ENCODE results near the gene CHRNA10. TPM values are rescaled to one million over a fixed set of nuclear protein-coding genes. Genes with fewer than 3 reads are reported as not detected.
A peak's percentile ranks its signal among the peaks of the same experiment; 100 is the strongest.
"Not testable (repeated sequence)": the region's sequence is repeated elsewhere in the genome, so short reads cannot be mapped to it uniquely, and the experiment has no call there.

The CHRNA10 gene
- total RNA-seq, 1 experiment from 2014 or later, result 0.98 TPM

- no peak for DNase-seq (ENCODE audit: low read depth)
Measured at GRCh38 chr11:3665336-3666022, 5.7 kb downstream of the CHRNA10 start.

DNA sequence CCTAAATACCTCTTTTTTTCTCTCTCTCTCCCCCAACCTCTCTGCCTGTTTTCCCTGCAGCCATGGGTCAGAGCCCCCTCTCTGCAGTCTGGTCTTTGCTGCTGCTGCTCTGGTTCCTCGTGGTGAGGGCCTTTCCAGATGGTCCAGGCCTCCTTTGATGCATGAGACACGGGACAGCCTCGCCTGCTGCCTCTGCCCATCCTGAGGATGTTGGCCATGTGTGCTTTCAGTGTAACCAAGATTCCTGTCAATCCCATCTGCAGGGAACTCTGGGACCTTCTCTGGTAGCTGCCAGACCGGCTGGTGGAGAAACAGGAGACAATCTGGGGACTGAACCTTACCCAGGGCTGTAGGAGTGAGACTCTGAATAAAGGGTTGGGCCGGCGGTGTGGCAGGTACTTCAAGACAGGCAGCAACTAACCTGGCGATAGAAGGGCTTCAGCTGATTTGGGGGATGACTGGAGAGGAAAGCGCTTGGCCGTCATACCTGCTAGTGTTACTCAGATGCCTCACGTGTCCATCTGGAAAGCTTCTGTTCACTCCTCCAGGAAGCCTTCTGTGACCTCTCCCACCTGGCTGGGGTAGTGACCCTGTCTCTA lies 7.1 kb downstream of the CHRNA10 start:
- DNase-seq (ENCODE audit: low read depth), result no peak

DNA sequence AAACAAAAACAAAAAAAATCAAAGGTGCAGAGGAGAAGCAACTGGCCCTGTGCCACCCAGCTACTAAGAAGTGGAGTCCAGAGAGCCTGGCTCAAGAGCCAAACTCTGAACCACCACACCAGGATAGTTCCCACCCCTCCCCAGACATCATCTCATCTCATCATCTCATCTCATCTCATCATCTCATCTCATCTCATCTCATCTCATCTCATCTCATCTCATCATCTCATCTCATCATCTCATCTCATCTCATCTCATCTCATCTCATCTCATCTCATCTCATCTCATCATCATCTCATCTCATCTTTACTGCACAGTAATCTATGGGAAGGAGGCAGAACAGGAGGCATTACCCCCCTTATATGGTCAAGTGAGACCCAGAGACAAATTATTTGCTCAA lies 8.3 kb downstream of the CHRNA10 start:
- DNase-seq (ENCODE audit: low read depth), result no peak

- no peak for DNase-seq (ENCODE audit: low read depth)
Measured at GRCh38 chr11:3660960-3661359, 10.2 kb downstream of the CHRNA10 start.

DNA sequence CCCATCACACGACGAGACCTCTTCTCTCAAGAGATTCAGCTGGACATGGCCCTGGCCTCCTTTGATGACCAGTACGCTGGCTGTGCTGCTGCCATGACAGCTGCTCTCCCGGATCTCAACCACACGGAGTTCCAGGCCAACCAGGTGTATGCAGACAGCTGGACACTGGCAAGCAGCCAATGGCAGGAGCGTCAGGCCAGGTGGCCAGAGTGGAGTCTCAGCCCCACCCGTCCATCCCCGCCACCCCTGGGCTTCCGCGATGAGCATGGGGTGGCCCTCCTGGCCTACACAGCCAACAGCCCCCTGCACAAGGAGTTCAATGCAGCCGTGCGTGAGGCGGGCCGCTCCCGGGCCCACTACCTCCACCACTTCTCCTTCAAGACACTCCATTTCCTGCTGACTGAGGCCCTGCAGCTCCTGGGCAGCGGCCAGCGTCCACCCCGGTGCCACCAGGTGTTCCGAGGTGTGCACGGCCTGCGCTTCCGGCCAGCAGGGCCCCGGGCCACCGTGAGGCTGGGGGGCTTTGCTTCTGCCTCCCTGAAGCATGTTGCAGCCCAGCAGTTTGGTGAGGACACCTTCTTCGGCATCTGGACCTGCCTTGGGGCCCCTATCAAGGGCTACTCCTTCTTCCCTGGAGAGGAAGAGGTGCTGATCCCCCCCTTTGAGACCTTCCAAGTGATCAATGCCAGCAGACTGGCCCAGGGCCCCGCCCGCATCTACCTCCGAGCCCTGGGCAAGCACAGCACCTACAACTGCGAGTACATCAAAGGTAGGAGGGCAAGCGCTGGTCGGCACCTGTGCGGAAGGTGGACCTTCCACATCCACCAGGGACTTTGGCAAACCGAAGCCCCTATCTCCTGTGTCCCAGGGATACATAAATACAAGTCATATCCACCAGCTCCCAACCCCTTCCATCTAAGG lies 11.3 kb downstream of the CHRNA10 start:
- no peak for DNase-seq (ENCODE audit: low read depth)

DNA sequence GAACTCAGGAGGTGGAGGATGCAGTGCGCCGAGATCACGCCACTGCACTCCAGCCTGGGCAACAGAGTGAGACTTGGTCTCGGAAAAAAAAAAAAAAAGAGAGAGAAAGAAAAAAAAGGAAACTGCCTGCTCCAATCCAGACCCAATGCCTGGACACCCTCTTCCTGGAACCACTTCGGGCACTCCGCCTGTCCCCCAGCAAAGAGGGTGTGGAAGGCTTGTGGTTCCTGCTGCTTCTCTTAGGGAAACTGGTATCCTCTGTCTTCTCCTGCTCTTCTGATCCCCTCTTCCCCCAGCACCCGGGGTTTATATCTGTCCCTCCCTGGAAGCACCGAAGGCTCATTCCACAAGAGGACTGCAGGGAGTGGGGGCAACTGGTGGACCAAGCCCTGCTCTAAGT lies 12.9 kb downstream of the CHRNA10 start:
- no peak for DNase-seq (ENCODE audit: low read depth)

DNA sequence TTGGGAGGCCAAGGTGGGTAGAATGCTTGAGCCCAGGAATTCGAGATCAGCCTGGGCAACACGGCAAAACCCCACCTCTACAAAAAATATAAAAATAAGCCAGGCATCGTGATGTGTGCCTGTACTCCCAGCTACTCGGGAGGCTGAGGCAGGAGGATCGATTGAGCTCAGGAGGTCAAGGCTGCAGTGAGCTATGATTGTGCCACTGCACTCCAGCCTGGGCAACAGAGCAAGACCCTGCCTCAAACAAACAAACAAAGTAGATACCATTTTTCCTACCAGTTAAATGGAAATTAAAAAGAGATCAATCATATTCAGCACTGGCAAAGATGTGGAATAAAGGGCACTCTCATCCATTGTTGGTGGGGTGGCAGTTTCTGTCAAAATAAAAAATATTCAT lies 13.9 kb downstream of the CHRNA10 start:
- not testable (repeated sequence) for DNase-seq (ENCODE audit: low read depth)

- DNase-seq (ENCODE audit: low read depth), result no peak
Measured at GRCh38 chr11:3655547-3655946, 15.6 kb downstream of the CHRNA10 start.

DNA sequence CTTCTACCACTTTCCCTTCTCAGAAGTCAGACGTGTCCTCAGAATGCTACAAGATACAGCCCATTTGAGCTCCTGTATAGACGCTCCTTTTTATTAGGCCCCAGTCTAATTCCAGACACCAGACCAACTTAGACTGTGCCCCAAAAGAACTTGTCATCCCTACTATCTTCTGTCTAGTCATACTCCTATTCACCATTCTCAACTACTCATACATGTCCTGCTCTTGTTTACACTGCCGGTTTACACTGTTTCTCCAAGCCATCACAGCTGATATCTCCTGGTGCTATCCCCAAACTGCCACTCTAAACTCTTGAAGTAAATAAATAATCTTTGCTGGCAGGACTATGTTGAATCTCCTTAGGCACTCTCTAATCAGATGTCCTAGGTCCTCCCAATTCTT lies 18.7 kb downstream of the CHRNA10 start:
- not testable (repeated sequence) for DNase-seq (ENCODE audit: low read depth)

DNA sequence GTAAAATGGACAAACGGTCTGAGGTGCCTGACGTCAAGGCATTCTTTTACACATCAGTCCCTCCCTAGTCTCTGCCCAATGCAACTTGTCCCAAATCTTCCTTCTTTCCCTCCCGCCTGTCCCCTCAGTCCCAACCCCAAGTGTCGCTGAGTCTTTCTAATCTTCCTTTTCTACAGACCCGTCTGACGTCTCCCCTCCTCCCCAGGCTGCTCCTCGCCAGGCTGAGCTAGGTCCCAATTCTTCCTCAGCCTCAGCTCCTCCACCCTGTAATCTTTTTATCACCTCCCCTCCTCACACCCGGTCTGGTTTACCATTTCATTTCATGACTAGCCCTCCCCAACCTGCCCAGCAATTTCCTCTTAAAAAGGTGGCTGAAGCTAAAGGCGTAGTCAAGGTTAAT lies 21.8 kb downstream of the CHRNA10 start:
- not testable (repeated sequence) for DNase-seq (ENCODE audit: low read depth)

- not testable (repeated sequence) for DNase-seq (ENCODE audit: low read depth)
Measured at GRCh38 chr11:3648843-3649242, 22.3 kb downstream of the CHRNA10 start.

DNA sequence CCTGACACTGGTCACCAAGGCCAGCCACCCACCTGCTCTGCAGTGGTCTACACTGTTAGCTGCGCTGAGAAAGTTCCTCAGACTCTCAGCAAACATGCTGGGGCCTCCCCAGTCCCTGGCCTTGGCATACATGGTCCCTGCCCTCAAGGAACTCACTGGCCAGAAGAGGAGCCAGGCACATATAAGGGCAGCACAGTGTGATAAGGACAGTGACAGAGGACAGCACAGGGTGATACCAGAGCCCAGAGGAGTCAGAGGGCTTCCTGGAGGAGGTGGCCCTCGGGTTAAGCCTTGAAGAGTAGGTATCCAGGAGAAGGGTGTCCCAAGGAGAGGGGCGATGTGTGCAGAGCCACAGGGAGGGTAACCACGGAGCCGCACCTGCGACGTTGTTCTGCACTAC lies 25.6 kb downstream of the CHRNA10 start:
- DNase-seq (ENCODE audit: low read depth), result no peak

GRCh38 chr11:3644817-3645235 lies 26.4 kb downstream of the CHRNA10 start, which contains the start of gene ART1:
ART1 (plus strand) TSS chr11:3645128; CDS start chr11:3659214, 14,086 bp downstream.
- peak; percentile 53 for DNase-seq (ENCODE audit: low read depth)

DNA sequence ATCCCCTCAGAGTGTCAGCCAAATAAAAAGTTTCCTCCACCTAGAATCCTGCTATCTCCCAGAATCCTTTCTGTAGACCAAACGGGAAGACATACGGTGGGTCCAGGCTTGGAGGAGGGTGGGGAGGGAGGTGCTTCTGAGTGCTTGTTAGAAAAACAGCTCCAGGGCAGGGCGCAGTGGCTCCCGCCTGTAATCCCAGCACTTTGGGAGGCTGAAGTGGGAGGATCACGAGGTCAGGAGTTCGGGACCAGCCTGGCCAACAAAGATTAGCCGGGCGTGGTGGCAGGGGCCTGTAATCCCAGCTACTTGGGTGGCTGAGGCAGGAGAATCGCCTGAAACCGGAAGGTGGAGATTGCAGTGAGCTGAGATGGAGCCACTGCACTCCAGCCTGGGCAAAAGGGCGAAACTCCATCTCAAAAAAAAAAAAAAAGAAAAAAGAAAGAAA lies 28.1 kb downstream of the CHRNA10 start:
- DNase-seq (ENCODE audit: low read depth), result not testable (repeated sequence)

- DNase-seq (ENCODE audit: low read depth), result peak; percentile 69
Measured at GRCh38 chr11:3642071-3642951, 28.9 kb downstream of the CHRNA10 start.

DNA sequence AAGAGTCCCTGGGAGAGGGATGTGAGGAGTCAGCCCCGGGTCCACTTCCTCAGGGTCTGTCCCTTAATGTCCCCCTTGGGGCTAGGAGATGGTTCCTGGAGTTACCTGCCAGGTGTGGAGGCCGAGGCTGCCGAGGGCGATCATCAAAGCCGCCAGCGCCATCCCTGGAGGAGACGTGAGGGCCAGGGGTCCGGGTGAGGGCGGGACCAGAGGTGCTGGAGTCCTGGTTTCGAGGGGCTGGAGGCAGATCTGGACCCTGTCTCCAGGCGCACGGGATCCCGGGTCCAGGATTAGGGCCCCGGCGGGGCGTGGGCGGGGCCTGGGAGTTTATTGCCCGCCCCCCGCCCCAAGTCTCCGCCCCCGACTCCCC lies 29.5 kb downstream of the CHRNA10 start, which contains the start of gene ART5:
TSS of gene ART5 (minus strand) at position 292 of the 370 bp plus-strand sequence. CDS start at position 162, 130 bp downstream.
- DNase-seq (ENCODE audit: low read depth), result no peak

GRCh38 chr11:3641191-3641590 lies 30.0 kb downstream of the CHRNA10 start:
- no peak for DNase-seq (ENCODE audit: low read depth)

- no peak for DNase-seq (ENCODE audit: low read depth)
Measured at GRCh38 chr11:3639841-3640240, 31.3 kb downstream of the CHRNA10 start.

DNA sequence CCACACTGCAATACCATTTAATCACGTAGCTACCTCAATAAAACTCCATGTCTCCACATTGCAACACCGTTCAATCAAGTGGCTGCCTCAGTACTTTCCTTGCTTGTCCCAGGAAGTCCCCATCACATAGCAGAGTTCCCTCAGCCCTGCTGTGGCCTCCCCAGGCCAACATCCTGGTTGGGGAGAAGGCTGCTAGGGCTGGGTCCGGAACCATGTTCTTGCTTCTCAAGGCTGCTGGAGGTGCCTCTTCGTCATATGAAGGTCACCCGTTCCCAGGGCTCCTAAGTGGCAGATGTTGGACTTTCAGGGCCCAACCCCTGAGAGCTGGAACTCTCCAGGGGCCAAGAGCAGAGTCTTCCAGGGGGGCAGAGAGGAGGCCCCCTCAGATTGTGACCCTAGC lies 32.7 kb downstream of the CHRNA10 start:
- no peak for DNase-seq (ENCODE audit: low read depth)

DNA sequence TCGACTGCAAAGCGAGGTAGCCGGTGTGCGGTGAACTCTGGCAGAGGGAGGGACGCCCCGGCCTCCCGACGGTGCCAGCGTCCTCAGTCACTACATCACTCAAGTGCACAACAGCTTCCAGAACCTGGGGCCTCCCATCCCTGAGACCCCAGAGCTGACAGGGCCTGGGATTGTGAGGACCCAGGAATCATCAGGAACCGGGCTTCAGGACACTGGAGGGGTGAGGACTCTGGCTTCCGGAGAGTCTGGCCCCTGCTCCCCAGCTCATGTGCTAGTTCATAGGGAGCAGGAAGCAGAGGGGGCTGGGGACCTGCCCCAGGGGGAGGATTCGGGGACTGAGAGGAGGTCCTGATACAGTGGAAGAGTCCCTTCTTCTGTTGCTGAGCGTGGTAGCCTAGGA lies 34.0 kb downstream of the CHRNA10 start:
- no peak for DNase-seq (ENCODE audit: low read depth)

All from LHCN-M2 (cell line).